HG03521 (cell line): Measurements from ENCODE around the gene ADCYAP1R1.
"Not testable (repeated sequence)": the region's sequence is repeated elsewhere in the genome, so short reads cannot be mapped to it uniquely, and the experiment has no call there.

Experiments used
- ATAC-seq: cut with Tn5 transposase; IDR thresholded peaks from one replicate; pipeline ENCODE4 v1.9.1; 2021; ENCODE audit warnings: mild to moderate bottlenecking, moderate library complexity; ENCODE audit not compliant: unreplicated experiment

Gene ADCYAP1R1

DNA sequence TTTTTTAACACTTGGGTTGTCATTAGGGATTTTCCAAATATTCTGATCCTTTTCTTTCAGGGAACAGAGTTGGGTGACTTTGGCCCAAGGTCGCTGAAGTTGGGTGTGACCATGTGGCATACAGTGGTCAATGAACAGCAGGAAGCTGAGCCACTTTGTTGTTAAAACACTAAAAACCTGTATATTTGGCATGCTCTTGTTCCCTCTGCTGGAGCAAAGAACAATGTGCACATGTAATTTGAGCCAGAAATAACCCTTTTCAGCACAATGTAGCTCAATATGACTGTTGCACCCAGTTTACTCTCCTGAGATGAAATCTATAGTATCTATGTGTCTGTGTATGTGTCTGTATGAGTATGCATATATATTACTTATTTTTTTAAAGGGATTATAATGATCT lies 74.9 kb downstream of the ADCYAP1R1 start:
- no peak for ATAC-seq

- no peak for ATAC-seq
Measured at GRCh38 chr7:31129067-31129466, 77.0 kb downstream of the ADCYAP1R1 start.

- no peak for ATAC-seq
Measured at GRCh38 chr7:31133497-31133896, 81.4 kb downstream of the ADCYAP1R1 start.

DNA sequence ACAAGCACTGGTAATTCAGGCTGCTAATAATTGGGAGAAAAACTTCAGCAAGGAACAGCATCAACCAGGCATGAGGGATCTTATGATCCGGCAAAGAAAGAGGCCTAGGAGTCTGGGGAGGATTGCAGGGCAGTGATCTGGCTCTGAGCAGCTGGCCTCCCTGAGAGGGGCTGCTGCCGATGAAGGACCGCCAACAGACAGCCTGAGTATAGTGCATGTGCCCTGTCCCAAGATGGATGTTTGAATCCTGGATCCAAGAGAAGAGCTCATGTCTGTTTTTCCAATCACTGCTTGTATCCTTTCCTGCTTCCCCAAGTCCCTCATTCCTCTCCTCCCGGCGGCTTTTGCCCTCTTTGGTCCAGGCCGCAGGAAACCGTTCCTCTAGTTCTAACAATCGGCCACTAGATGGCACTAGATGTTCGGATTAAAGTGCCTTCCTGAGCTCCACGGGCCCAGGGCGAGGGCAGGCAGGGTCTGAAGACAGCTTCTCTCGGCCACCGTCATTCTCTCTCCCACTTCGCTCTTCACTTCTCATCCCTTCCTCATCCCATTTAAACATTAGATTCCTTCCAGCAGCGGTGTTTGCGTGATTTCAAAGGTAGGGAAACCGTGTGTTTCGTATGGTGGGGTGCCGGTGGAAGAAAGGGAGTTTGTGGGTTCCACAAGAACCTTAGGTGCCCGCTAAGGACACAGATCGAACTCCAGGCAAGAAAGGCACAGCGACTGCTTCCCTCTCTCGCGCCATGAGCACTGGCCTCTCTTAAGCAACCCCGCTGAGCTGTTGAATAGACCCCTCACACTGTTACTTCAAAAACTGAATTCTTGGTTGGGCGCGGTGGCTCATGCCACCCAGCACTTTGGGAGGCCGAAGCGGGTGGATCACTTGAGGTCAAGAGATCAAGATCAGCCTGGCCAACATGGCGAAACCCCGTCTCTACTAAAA lies 82.4 kb downstream of the ADCYAP1R1 start:
- no peak for ATAC-seq

DNA sequence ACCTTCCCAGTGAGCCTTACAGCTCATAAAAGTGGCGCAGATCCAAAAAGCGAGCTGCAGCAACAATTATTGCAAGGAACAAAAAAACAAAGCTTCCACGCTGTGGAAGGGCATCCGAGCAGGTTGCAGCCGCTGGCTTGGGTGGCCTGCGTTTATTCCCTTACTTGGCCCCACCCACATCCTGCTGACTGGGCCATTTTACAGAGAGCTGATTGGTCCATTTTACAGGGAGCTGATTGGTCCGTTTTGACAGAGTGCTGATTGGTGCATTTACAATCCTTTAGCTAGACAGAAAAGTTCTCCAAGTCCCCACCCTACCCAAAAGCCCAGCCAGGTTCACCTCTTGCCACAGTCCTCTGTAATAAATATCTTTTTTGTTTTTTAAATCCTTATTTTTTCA lies 85.1 kb downstream of the ADCYAP1R1 start:
- no peak for ATAC-seq

DNA sequence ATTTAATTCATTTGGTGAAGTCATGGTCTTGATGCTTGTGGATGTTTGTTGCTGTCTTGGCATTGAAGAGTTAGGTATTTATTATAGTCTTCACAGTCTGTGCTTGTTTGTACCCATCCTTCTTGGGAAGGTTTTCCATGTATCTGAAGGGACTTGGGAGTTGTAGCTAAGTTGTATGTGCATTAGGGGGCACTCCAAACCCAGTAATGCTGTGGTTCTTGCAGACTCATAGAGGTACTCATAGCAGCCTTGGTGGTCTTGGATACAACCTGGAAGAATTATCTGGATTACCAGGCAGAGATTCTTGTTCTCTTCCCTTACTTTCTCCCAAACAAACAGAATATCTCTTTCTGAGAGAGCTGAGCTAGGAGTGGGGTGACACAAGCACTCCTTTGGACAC lies 93.2 kb downstream of the ADCYAP1R1 start:
- no peak for ATAC-seq

DNA sequence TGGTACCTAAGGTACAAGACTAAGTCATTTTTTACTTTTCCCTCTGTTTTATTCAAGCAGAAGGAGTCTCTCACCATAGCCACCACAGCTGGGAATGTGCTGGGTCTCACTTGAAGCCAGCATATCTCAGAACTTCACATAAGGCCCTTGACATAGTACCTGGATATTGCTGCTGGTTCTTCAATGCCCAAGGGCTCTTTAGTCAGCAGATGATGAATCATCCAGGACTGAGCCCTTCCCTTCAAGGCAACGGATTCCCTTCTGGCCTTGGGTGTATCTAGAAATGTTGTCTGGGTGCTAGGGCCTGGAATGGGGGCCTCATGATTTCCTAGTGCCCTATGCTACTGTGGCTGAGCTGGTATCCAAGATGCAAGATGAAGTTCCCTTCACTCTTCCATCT lies 93.9 kb downstream of the ADCYAP1R1 start:
- ATAC-seq = no peak

DNA sequence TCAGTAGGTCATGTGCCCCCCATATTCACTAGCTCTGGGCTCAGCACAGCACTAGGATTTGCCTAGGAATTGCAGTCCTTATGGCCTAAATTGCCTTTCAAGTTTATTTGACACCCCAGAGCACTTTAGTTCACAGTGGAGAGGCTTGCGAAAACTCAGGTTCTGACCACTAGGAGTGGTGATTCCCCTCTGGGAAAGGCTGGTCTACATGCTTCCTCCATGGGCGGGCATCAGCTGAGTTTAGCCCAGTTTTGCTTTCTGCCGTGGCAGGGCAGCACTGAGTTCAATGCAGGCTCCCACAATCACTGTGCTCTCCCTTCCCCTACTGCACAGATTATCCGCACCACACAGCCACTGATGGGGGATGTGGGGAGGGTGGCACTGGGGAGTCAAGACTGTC lies 94.4 kb downstream of the ADCYAP1R1 start:
- ATAC-seq = no peak

- ATAC-seq = no peak
Measured at GRCh38 chr7:31151849-31152248, 99.7 kb downstream of the ADCYAP1R1 start.

DNA sequence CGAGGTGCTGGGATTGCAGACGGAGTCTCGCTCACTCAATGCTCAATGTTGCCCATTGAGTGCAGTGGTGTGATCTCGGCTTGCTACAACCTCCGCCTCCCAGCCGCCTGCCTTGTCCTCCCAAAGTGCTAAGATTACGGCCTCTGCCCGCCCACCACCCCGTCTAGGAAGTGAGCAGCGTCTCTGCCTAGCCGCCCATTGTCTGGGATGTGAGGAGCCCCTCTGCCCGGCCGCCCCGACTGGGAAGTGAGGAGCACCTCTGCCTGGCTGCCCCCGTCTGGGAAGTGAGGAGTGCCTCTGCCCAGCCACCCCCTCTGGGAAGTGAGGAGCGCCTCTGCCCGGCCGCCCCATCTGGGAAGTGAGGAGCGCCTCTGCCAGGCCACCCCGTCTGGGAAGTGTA lies 101.2 kb downstream of the ADCYAP1R1 start:
- ATAC-seq = not testable (repeated sequence)

DNA sequence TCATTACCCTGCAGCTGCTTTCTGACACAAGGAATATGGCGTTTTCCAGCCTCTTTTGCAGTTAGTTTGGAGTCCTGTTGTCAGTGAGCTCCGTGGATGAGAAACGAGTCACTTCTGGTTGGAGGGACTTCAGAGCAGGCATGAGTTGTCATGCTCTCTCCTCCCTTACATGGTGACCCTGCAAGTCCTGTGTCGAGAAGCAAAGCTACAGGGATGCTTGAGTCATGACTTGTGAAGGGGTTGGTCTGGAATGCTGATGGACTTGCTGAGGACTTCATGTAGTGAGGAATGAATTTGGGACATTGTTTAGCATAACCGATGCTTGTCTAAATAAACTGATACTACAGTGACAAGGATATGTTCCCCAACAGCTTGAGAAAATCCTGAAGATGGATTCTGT lies 108.8 kb downstream of the ADCYAP1R1 start:
- no peak for ATAC-seq
